GM12875 (cell line): Measurements from ENCODE around the gene OR2T11.

Experiments
- H3K4me3 ChIP-seq: one replicate; pipeline ENCODE4 v1.5.1; 2011; ENCODE audit warnings: low read depth, low read length, control low read depth
- CTCF ChIP-seq: IDR thresholded peaks from 2 replicates; pipeline ENCODE4 v1.5.1; 2011; ENCODE audit warnings: low read depth, mild to moderate bottlenecking, control low read depth, inconsistent platforms, low read length, moderate library complexity, borderline replicate concordance; ENCODE audit not compliant: insufficient read depth

Gene OR2T11

GRCh38 chr1:248631354-248632008 is 3.4 kb downstream of the OR2T11 start:
- no peak overlapping the region for H3K4me3 ChIP-seq
- no peak for TF ChIP-seq CTCF

DNA sequence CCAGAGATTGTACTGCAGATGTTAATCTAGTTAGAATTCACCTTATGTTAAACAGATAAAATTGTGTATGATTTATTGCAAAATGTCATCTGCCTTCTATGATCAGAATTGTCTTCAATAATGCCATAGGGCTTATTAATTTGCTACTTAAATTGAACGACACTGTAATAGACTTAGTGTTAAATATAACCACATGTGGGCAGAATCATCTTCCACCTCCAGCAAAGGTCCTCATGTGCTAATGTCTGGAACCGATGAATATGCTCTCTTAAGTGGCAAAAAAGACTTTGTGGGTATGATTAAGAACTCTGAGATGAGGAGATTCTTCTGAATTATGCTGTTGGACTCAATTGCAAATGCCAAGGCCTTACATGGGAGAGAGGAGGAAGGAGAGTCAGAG is 4.3 kb downstream of the OR2T11 start:
- TF ChIP-seq CTCF, result no peak
- no peak overlapping the region for H3K4me3 ChIP-seq

DNA sequence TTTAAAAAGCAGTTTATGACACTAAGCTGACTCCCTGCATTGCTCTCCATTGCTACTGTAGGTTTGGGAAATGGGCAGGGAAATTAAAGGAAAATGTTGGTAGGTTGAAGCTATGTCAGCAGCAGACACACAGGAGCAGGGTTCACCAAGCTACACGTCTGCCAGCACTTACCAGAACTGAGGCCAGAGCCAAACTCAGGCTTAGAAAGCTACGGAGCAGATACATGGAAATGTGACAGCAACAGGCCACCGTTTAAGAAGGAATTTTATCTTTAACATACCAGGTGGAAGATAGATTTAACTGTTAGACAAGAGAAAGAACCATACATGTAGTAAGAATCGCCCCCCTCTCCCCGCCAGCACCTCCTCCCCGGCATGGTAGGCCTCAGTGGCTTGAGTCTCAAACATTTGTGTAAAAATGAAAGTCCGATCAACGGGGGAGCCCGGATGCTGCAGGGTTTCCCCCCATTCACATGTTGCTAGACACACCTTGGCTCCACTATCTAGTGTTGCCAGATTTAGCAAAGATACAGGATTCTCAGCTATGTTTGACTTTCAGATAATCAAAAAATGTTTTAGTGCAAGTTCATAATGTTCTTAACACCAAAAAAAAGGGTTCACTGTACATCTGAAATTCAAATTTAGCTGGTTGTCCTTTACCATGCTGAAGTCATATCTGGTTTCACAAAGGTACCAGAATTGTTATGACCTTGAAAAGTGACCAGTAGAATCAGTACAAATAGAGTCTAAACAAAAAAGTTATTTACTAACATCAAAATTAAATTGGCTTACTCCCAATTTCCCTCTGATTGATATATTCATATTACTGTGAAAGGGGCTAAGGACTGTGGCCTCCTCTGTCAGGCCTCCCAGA is 6.7 kb downstream of the OR2T11 start:
- TF ChIP-seq CTCF, result no peak
- H3K4me3 ChIP-seq, result no peak overlapping the region

DNA sequence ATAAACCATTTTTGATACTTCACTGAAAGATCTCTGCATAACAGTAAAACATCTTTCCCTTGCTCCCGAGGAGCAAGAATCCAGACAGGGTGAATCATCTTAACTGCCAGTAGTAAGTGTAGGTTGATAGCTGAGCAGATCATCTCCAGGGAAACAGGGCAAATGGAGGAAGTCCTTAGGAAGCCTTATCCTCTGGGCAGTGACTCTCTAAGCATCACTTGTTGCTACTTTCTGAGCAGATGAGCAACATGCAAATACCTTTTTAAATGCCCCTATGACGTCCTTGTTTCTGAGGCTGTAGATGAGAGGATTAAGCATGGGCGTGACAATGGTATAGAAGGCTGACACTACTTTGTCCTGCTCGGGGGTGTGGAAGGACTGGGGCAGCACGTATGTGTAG is 8.9 kb downstream of the OR2T11 start:
- no peak for TF ChIP-seq CTCF
- H3K4me3 ChIP-seq, result no peak overlapping the region

GRCh38 chr1:248625166-248625565 is 9.7 kb downstream of the OR2T11 start:
- TF ChIP-seq CTCF, result no peak
- no peak overlapping the region for H3K4me3 ChIP-seq

- H3K4me3 ChIP-seq, result no peak overlapping the region
- TF ChIP-seq CTCF, result peak; percentile 40; the same call in 1 of the 2 replicates
Observed at GRCh38 chr1:248622570-248623001, 12.3 kb downstream of the OR2T11 start.

DNA sequence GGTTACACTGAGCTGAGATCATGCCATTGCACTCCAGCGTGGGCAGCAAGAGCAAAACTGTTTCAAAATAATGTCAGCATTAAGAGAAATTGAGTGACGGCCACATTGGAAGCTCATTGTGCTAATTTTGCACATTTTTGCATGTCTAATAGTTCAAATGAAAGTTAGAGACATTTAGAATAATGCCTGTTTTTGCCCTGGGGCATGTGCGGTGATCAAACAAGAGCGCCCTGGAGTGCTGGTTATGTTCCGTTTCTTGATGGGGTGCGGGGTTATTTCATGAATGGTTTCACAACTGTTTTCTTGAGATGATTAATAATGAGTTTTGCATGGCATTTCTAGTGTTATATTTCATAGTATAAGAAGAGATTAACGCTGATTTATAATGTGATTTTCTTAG is 13.1 kb downstream of the OR2T11 start:
- H3K4me3 ChIP-seq, result no peak overlapping the region
- TF ChIP-seq CTCF, result no peak
